HG02885 (cell line): ENCODE results near the gene NES.

ENCODE experiments used
- ATAC-seq: cut with Tn5 transposase; IDR thresholded peaks from one replicate; pipeline ENCODE4 v1.9.1; 2021; ENCODE audit warnings: mild to moderate bottlenecking; ENCODE audit not compliant: unreplicated experiment, poor library complexity

Gene NES

GRCh38 chr1:156664767-156665411, 12.3 kb downstream of the NES start:
- peak; percentile 48 for ATAC-seq

DNA sequence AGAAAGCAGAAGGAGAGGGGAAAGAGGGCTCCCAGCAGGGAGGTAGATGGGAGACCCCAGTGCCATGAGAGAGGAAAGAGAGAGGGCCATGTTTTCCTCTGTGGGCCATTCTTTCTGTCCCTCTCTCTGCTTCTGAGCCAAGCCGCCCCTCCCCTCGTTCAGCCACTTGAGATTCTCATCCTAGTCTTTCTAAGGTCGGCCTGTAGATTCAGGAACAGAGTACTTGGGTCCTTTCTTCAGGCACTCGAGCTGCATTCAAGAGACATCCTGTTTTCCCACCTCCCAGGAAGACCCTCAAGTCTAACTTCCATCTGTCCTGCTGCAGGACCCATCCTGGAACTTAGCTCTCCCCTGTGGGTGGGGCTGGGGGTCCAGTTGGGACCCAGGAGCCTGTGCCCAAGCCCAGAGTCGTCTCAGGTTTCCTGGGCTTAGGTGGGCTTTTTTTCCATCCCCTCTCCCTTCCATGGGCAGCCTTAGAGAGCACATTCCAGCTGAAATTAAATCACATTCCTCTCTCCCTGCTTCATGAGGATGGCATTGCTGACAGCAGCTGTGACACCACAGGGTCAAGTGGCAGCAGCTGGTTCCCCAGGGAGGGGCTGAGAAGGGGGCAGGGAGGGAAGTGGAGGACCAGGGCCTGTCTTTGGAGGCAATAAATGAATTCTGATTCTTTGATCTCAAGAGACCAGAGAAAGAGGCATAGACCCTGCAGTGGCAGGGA, 13.0 kb downstream of the NES start:
- no peak for ATAC-seq

DNA sequence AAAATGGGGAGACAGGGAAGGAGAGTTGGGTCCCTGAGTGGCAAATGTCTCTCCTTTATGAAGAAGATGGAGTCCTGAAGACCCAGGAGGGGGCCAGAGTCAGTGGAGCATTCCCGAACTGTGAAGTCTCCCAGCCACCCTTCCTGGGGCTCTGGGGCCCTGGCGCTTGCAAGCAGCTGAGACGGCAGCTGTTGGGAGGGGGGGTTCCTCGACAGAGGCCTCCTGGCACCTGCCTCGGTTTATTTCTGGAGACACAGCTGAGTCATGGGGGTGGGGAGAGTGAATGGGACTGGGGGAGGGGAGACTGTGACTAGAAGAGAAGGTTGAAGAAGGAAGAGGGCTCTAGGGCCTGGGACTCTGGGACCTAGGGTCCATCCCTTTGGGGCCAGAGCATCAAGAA, 14.0 kb downstream of the NES start:
- no peak for ATAC-seq

- ATAC-seq = no peak
Measured at GRCh38 chr1:156662800-156663055, 14.5 kb downstream of the NES start.

DNA sequence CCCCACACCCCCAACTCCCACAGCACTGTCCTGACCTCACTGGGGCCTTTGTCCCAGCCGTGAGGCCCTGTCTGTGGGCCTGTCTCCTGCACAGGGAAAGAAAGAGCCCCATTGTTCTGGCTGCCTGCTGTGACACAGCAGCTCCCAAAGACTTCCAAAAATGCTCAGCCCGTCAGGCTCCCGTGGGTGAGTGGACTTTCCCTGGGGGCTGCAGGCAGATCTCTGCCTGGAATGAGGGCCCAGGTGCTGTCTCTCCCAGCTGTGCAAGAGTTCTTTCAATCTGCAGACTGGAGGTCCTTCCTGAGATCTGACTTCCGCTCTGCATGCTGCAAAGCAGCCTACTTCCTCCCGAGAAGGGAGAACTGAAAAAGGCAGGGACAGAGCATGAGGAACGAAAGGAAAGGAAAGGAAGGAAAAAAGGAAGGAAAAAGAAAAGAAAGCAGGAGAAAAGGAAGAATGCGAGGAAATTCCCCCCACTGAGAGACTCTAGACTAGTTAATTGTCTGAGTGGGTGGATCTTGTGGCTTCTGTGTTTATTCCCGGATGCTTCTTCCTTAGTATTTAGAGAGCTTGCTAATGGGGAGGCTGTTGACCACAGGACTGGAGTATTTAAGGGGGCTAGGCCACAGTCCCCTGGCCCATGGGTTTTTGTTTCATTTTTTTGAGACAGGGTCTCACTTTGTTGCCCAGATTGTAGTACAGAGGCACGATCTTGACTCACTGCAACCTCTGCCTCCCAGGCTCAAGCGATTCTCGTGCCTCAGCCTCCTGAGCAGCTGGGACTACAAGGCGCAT, 15.0 kb downstream of the NES start:
- no peak for ATAC-seq

DNA sequence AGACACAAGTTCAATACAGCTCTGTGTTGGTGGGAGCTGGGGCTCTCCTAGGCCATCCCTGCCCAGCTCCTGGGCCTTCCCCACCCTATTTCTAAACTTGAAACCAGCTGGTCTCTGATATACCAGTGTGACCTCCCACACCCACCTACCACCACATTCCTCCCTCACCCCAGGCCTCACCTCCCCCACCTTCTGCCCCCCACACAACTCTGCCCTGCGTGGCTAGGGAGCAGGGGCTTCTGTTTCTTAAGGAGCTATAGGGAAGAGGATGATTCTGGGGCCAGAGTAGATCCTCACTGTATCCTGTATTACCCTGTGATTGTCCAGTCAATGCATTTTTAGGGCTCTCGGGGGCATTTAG, 16.5 kb downstream of the NES start:
- no peak for ATAC-seq

DNA sequence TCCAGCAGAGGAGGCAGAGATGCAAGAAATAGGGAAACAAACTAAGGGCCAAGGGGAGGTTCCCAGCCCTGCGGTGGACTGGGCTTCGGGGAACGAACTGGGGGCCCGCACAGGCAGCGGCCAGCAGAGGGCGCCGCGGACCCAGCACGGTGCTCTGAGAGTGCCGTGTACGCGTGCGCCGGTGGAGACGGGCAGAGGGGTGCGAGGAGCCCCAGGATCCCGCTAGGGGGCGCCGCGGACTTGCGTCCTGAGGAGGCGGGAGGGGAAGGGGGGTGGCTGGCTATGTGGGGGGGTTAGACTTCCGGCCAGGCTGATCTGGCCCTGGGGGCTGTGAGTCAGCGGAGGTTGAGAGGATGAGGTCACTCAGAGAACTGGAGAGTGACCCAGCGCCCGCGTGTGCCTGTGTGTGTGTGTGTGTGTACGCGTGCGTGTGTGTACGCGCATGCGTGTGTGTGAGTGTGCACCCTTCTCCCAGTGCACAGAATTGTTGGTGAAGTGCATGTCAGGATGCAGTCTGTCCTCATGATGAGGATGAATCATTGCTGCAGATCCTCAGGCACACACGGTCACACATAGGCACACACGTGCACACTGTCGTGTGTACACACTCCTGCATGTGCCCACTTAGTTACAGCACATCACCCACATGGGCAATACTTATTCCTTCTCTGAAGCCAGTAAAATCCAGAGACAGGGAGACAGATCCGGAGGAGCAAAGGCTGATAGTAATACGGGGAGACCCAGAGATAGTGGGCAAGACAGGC, 17.0 kb downstream of the NES start:
- ATAC-seq = peak; percentile 69

DNA sequence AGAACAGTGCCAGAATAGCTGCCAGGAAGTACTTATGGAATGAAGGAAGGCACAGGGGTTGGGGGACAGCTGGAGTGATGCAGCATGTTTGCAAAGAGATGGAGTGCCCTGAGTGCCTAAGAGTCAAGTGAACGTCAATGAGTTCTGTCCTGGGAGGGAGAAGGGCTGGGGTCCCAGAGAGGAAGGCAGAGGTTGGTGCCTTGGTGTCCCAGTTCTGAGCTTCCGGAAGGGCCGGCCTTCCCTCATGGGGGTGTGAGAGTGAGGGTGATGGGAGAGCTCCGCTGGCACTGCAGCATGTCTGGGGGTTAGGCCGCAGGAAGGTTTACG, 17.6 kb downstream of the NES start:
- no peak for ATAC-seq

DNA sequence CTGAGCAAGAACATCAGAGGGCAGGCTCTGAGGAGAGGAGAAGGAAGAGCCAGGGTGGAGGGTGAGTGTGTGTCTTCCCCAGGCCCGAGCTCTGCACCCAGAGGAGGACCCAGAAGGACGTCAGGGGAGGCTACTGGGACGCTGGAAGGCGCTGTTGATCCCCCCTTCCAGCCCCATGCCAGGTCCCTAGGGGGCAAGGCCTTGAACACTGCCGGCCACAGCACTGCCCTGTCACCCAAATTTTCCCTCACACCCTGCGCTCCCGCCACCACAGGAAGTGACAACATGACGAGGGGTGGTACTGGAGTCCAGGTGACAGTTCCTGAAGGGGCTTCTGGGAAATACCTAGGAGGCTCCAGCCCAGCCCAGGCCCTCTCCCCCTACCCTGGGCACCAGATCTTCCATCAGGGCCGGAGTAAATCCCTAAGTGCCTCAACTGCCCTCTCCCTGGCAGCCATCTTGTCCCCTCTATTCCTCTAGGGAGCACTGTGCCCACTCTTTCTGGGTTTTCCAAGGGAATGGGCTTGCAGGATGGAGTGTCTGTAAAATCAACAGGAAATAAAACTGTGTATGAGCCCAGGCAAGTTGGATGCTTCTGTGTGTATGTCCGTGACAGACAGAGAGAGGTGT, 18.1 kb downstream of the NES start:
- ATAC-seq = no peak

- no peak for ATAC-seq
Measured at GRCh38 chr1:156658496-156658895, 18.7 kb downstream of the NES start.

- ATAC-seq = no peak
Measured at GRCh38 chr1:156657741-156658319, 19.4 kb downstream of the NES start.

GRCh38 chr1:156656806-156657740, 20.1 kb downstream of the NES start:
- no peak for ATAC-seq

GRCh38 chr1:156655904-156656516, 21.2 kb downstream of the NES start:
- no peak for ATAC-seq

DNA sequence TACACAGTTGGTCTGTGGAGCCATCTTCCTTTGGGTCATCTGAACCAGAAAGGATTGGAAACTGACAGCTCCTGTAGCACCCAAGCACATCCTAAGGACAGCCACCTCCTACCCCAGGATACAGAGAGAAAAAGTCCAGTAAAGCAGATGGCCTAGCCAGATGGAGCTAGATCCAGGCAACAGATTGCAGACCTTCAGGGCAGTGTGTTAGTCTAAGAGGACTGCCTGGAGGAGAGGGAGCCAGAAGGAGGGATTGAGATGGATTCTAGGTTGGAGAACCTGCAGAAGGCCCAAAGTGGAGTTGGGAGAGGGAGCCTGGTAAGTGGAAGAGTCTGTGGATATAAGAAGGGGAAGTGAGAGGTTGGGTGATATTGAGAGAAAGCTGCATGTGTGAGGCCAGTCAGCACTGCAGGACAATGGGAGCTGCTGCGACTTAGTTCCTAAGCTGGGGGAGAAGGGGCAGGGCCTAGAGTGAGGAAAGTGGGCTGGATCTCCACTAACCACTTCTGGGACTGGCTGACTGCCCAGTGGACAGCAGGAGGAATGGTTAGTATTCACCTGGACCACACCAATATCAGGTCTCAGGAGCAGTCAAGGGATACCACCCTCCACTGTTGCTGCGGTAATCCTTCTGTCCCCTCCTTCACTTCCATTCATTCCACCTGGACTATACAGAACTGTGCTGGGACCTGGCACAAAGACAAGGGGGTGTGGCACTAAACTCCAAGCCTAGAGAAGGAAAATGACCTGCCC, 21.9 kb downstream of the NES start:
- no peak for ATAC-seq

GRCh38 chr1:156654700-156655099, 22.5 kb downstream of the NES start:
- no peak for ATAC-seq

- no peak for ATAC-seq
Measured at GRCh38 chr1:156652992-156653355, 24.2 kb downstream of the NES start.

GRCh38 chr1:156652131-156652991, 24.8 kb downstream of the NES start:
- ATAC-seq = no peak
